ENCODE results near the gene RAB28.

GRCh38 chr4:13347517-13348125, 136.5 kb downstream of the RAB28 start:
- TF ChIP-seq TAF1 (IDR thresholded peaks at IDR 0.05; ENCODE audit: borderline replicate concordance, low read depth, low read length) (no peak), YY1 (IDR thresholded peaks at IDR 0.05; ENCODE audit: low read depth) (no peak), CTCF (IDR thresholded peaks at IDR 0.05) (no peak), POLR2AphosphoS5 (IDR thresholded peaks at IDR 0.05; ENCODE audit: low read depth, low read length) (no peak), REST (IDR thresholded peaks at IDR 0.05; ENCODE audit: low read depth, low read length) (no peak), MAX (IDR thresholded peaks at IDR 0.05; ENCODE audit: low read depth) (no peak), RFX5 (IDR thresholded peaks at IDR 0.05; ENCODE audit: low read length) (no peak), GABPA (IDR thresholded peaks at IDR 0.05; ENCODE audit: low read depth) (no peak), FOXM1 (IDR thresholded peaks at IDR 0.05; ENCODE audit: low read depth) (no peak), SMC3 (IDR thresholded peaks at IDR 0.05; ENCODE audit: low read depth, low read length) (no peak), TEAD4 (IDR thresholded peaks at IDR 0.05; ENCODE audit: borderline replicate concordance, insufficient read depth) (no peak), EP300 (IDR thresholded peaks at IDR 0.05; ENCODE audit: borderline replicate concordance in 1 of 2, low read depth in 1 of 2, low read length in 1 of 2) (no peak), USF2 (IDR thresholded peaks at IDR 0.05; ENCODE audit: borderline replicate concordance, low read depth, low read length) (no peak)

Measured in SK-N-SH (cell line).